HFFc6 (cell line): ENCODE results near the gene C6orf89. TPM values are rescaled to one million over a fixed set of nuclear protein-coding genes. Genes with fewer than 3 reads are reported as not detected.

Source experiments
- DNase-seq: peaks from one replicate; pipeline ENCODE4 v3.0.0-alpha.2; 2018
- H3K27ac Mint-ChIP-seq: 2 replicates; pipeline ENCODE4 v1.8.0; 2020; ENCODE audit warnings: mild to moderate bottlenecking, mixed read lengths
- H3K27me3 Mint-ChIP-seq: 2 replicates; pipeline ENCODE4 v1.8.0; 2021; ENCODE audit warnings: mild to moderate bottlenecking, moderate library complexity, mixed read lengths; ENCODE audit not compliant: insufficient read depth
- H3K36me3 Mint-ChIP-seq: 2 replicates; pipeline ENCODE4 v1.8.0; 2021; ENCODE audit warnings: low read depth, mixed read lengths
- H3K4me1 Mint-ChIP-seq: 2 replicates; pipeline ENCODE4 v1.8.0; 2020; ENCODE audit warnings: low read depth, mixed read lengths
- H3K4me3 Mint-ChIP-seq: 2 replicates; pipeline ENCODE4 v1.8.0; 2020; ENCODE audit warnings: mild to moderate bottlenecking, moderate library complexity, mixed read lengths
- H3K9me3 Mint-ChIP-seq: 2 replicates; pipeline ENCODE4 v1.8.0; 2020; ENCODE audit warnings: mild to moderate bottlenecking, mixed read lengths
- CTCF ChIP-seq: fragments of 200-600 bp; sonication (generic); IDR thresholded peaks from 2 replicates; pipeline ENCODE4 v1.5.0; 2021; ENCODE audit warnings: antibody characterized with exemption, mild to moderate bottlenecking
- total RNA-seq, 6 experiments: library from RNA; stranded (reverse); fragmentation: NEBNext Ultra II Directional; extraction: Animal tissue kit (Norgen Biotek cat#: 25700); gene quantifications; 2 replicates in 1 of 6; 3 replicates in 5 of 6; pipeline ENCODE4 v1.2.3, GENCODE V29; 2021

The C6orf89 gene
- total RNA-seq, 6 experiments from 2014 or later, result 71.3 to 89.2 (median 80.8) TPM

- Mint-ChIP-seq H3K4me3 (no peak overlapping the region), H3K9me3 (no peaks in the 10 kb centered on the region), H3K27ac (no peak overlapping the region), H3K27me3 (no peaks in the 10 kb centered on the region), H3K4me1 (peaks cover 66% of the 10 kb centered on the region), H3K36me3 (peaks cover 48% of the 10 kb centered on the region)
- TF ChIP-seq CTCF, result no peak
- no peak for DNase-seq
Observed at GRCh38 chr6:36920546-36920945, 34.8 kb downstream of the C6orf89 start.

- Mint-ChIP-seq H3K36me3 (peaks cover 41% of the 10 kb centered on the region), H3K9me3 (no peaks in the 10 kb centered on the region), H3K27me3 (peaks cover 1% of the 10 kb centered on the region; the same call in 1 of the 2 replicates), H3K27ac (peak overlapping the region; percentile 17; the same call in 1 of the 2 replicates), H3K4me1 (peaks cover 44% of the 10 kb centered on the region), H3K4me3 (no peak overlapping the region)
- no peak for DNase-seq
- no peak for TF ChIP-seq CTCF
Observed at GRCh38 chr6:36924131-36924530, 38.4 kb downstream of the C6orf89 start.

GRCh38 chr6:36924778-36925374 lies 39.1 kb downstream of the C6orf89 start:
- no peak for TF ChIP-seq CTCF
- DNase-seq, result no peak
- peaks cover 1% of the 10 kb centered on the region; the same call in 1 of the 2 replicates for H3K27me3 Mint-ChIP-seq
- no peaks in the 10 kb centered on the region for H3K9me3 Mint-ChIP-seq
- no peak overlapping the region for H3K4me3 Mint-ChIP-seq
- peaks cover 44% of the 10 kb centered on the region for H3K4me1 Mint-ChIP-seq
- no peak overlapping the region for H3K27ac Mint-ChIP-seq
- peaks cover 34% of the 10 kb centered on the region for H3K36me3 Mint-ChIP-seq

- DNase-seq, result no peak
- Mint-ChIP-seq H3K27ac (no peak overlapping the region), H3K9me3 (no peaks in the 10 kb centered on the region), H3K4me1 (peaks cover 51% of the 10 kb centered on the region), H3K27me3 (peaks cover 1% of the 10 kb centered on the region; the same call in 1 of the 2 replicates), H3K4me3 (no peak overlapping the region), H3K36me3 (peaks cover 33% of the 10 kb centered on the region)
- no peak for TF ChIP-seq CTCF
Observed at GRCh38 chr6:36925809-36926208, 40.1 kb downstream of the C6orf89 start.

- Mint-ChIP-seq H3K4me1 (peaks cover 58% of the 10 kb centered on the region), H3K4me3 (no peak overlapping the region), H3K27ac (no peak overlapping the region), H3K9me3 (no peaks in the 10 kb centered on the region), H3K36me3 (peaks cover 26% of the 10 kb centered on the region), H3K27me3 (peaks cover 1% of the 10 kb centered on the region; the same call in 1 of the 2 replicates)
- TF ChIP-seq CTCF, result no peak
- no peak for DNase-seq
Observed at GRCh38 chr6:36926708-36927513, 41.2 kb downstream of the C6orf89 start.
